Mesenchymal stem cell (in vitro differentiated cells and primary cell): Measurements from ENCODE around the gene KIF9.
"Not testable (repeated sequence)": the region's sequence is repeated elsewhere in the genome, so short reads cannot be mapped to it uniquely, and the experiment has no call there.

Experiments used
- DNase-seq: peaks from one replicate; pipeline ENCODE4 v3.0.0-alpha.2; 2013
- H2AFZ ChIP-seq: one replicate; pipeline ENCODE4 v1.6.1; 2013; ENCODE audit warnings: low read depth, mild to moderate bottlenecking, control low read depth, inconsistent platforms, low read length, moderate library complexity
- H2AK5ac ChIP-seq: 2 replicates; pipeline ENCODE4 v1.6.1; 2013; ENCODE audit warnings: low read length, moderate library complexity, mild to moderate bottlenecking, inconsistent platforms; ENCODE audit not compliant: severe bottlenecking
- H2BK120ac ChIP-seq: one replicate; pipeline ENCODE4 v1.6.1; 2013; ENCODE audit warnings: low read depth, mild to moderate bottlenecking, inconsistent platforms, low read length, moderate library complexity
- H2BK12ac ChIP-seq, 2 experiments: one replicate each; pipeline ENCODE4 v1.6.1; 2013; ENCODE audit warnings: inconsistent platforms in 2 of 2, low read length in 2 of 2, mild to moderate bottlenecking in 2 of 2, moderate library complexity in 2 of 2, control low read depth in 1 of 2
- H2BK15ac ChIP-seq: one replicate; pipeline ENCODE4 v1.6.1; 2013; ENCODE audit warnings: mild to moderate bottlenecking, low read depth, inconsistent platforms; ENCODE audit not compliant: poor library complexity, severe bottlenecking
- H2BK5ac ChIP-seq: 2 replicates; pipeline ENCODE4 v1.6.1; 2013; ENCODE audit warnings: low read depth, mild to moderate bottlenecking, low read length, control low read depth, inconsistent platforms; ENCODE audit not compliant: poor library complexity, severe bottlenecking
- H3K14ac ChIP-seq, 2 experiments: one replicate each; pipeline ENCODE4 v1.6.1; 2013; ENCODE audit warnings: inconsistent platforms in 2 of 2, low read length in 2 of 2, control low read depth in 1 of 2, mild to moderate bottlenecking in 1 of 2, moderate library complexity in 1 of 2
- H3K18ac ChIP-seq, 2 experiments: one replicate each; pipeline ENCODE4 v1.6.1; 2013; ENCODE audit warnings: inconsistent platforms in 2 of 2, low read length in 2 of 2, control low read depth in 1 of 2, low read depth in 1 of 2, mild to moderate bottlenecking in 1 of 2
- H3K23ac ChIP-seq, 2 experiments: one replicate each; pipeline ENCODE4 v1.6.1; 2013; ENCODE audit warnings: inconsistent platforms in 2 of 2, low read length in 2 of 2, mild to moderate bottlenecking in 2 of 2, moderate library complexity in 2 of 2, control low read depth in 1 of 2
- H3K27ac ChIP-seq: 2 replicates; pipeline ENCODE4 v1.5.1; 2013; ENCODE audit warnings: mild to moderate bottlenecking, moderate library complexity, low read length, control low read depth, inconsistent platforms; ENCODE audit not compliant: poor library complexity, severe bottlenecking
- H3K27me3 ChIP-seq, 2 experiments: 2 replicates each; pipeline versions ENCODE4 v1.6.1 to v1.7.0; 2013; ENCODE audit warnings: low read length in 2 of 2, mild to moderate bottlenecking in 2 of 2, moderate library complexity in 2 of 2, control low read depth in 1 of 2, inconsistent platforms in 1 of 2; ENCODE audit not compliant: control insufficient read depth in 1 of 2, insufficient read depth in 1 of 2
- H3K36me3 ChIP-seq, 2 experiments: 2 replicates each; pipeline versions ENCODE4 v1.6.1 to v1.7.0; 2013; ENCODE audit warnings: low read length in 2 of 2, control low read depth in 1 of 2, inconsistent platforms in 1 of 2, low read depth in 1 of 2, mild to moderate bottlenecking in 1 of 2; ENCODE audit not compliant: insufficient read depth in 2 of 2, control insufficient read depth in 1 of 2
- H3K4ac ChIP-seq, 2 experiments: one replicate each; pipeline ENCODE4 v1.6.1; 2013; ENCODE audit warnings: inconsistent platforms in 2 of 2, low read length in 2 of 2, mild to moderate bottlenecking in 2 of 2, moderate library complexity in 2 of 2, control low read depth in 1 of 2, low read depth in 1 of 2
- H3K4me1 ChIP-seq: 2 replicates; pipeline ENCODE4 v1.6.1; 2013; ENCODE audit warnings: low read depth, low read length, control low read depth; ENCODE audit not compliant: control insufficient read depth, insufficient read depth
- H3K4me2 ChIP-seq: 2 replicates; pipeline ENCODE4 v1.6.1; 2013; ENCODE audit warnings: low read length, mild to moderate bottlenecking, inconsistent platforms; ENCODE audit not compliant: poor library complexity, severe bottlenecking
- H3K4me3 ChIP-seq, 2 experiments: 2 replicates each; pipeline versions ENCODE4 v1.5.1 to v1.7.0; 2013; ENCODE audit warnings: low read length in 2 of 2, mild to moderate bottlenecking in 2 of 2, control low read depth in 1 of 2, low read depth in 1 of 2; ENCODE audit not compliant: insufficient read depth in 1 of 2
- H3K79me1 ChIP-seq: replicated peaks from 2 replicates; pipeline ENCODE4 v1.6.1; 2013; ENCODE audit warnings: mild to moderate bottlenecking, control low read depth, low read length, inconsistent platforms; ENCODE audit not compliant: poor library complexity, severe bottlenecking
- H3K9ac ChIP-seq: 2 replicates; pipeline ENCODE4 v1.7.0; 2013; ENCODE audit warnings: mild to moderate bottlenecking, low read length, moderate library complexity
- H3K9me3 ChIP-seq: 2 replicates; pipeline ENCODE4 v1.7.0; 2013; ENCODE audit warnings: mild to moderate bottlenecking, low read length; ENCODE audit not compliant: control insufficient read depth
- H4K8ac ChIP-seq: one replicate; pipeline ENCODE4 v1.6.1; 2013; ENCODE audit warnings: inconsistent platforms, mild to moderate bottlenecking, low read length, moderate library complexity
- H4K91ac ChIP-seq: one replicate; pipeline ENCODE4 v1.6.1; 2013; ENCODE audit warnings: mild to moderate bottlenecking, low read length, inconsistent platforms
- WGBS: methylation state at CpG from one replicate; pipeline ENCODE4 v1.1.7; 2013; ENCODE audit warnings: mixed read lengths; 5-methylcytosine and 5-hydroxymethylcytosine counted together

The KIF9 gene

DNA sequence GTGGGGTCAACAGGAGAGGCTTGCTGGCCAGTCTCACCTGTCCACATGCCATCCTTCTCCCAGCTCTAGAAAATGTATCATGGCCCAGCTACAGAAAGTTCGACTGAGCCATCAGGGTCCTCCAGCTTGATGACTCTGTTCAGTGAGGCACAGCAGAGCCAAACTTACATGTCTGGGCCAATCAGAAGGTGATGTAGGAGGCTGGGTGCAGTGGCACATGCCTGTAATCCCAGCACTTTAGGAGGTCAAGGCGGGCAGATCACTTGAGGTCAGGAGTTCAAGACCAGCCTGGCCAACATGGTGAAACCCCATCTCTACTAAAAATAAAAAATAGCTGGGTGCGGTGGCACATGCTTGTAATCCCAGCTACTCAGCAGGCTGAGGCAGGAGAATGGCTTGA, 31.5 kb downstream of the KIF9 start:
- H3K9me3 ChIP-seq, H3K27ac ChIP-seq, H3K4ac ChIP-seq, H3K9ac ChIP-seq, DNase-seq, H3K79me1 ChIP-seq, H3K4me2 ChIP-seq, H3K23ac ChIP-seq, H2AFZ ChIP-seq, H3K27me3 ChIP-seq, H4K91ac ChIP-seq, H2BK5ac ChIP-seq, H3K36me3 ChIP-seq, H3K18ac ChIP-seq, H4K8ac ChIP-seq, H2BK12ac ChIP-seq, H3K4me1 ChIP-seq, H3K14ac ChIP-seq, H3K4me3 ChIP-seq, H2BK15ac ChIP-seq, H2AK5ac ChIP-seq, H2BK120ac ChIP-seq: not testable (repeated sequence)
- WGBS, result 84% methylated on average over 3 of the region's 3 CpGs

- Histone ChIP-seq H3K4ac (no peak overlapping the region), H3K27ac (no peak overlapping the region), H3K9ac (no peak overlapping the region), H2BK5ac (no peak overlapping the region), H4K91ac (no peak overlapping the region), H3K4me3 (no peak overlapping the region), H3K14ac (no peak overlapping the region), H3K23ac (no peak overlapping the region), H2BK15ac (no peak overlapping the region), H3K9me3 (no peaks in the 10 kb centered on the region), H3K79me1 (no peaks in the 10 kb centered on the region), H2AFZ (no peak overlapping the region), H3K4me2 (no peak overlapping the region), H3K27me3 (peaks cover 0 to 5% of the 10 kb centered on the region in 2 experiments), H3K36me3 (no peaks in the 10 kb centered on the region), H3K4me1 (no peaks in the 10 kb centered on the region), H4K8ac (no peak overlapping the region), H2AK5ac (no peak overlapping the region), H2BK12ac (no peak overlapping the region), H2BK120ac (no peak overlapping the region), H3K18ac (no peak overlapping the region)
- peak; percentile 40 for DNase-seq
- 85% methylated on average over 6 of the region's 7 CpGs for WGBS
Measured at GRCh38 chr3:47250309-47251060, 32.1 kb downstream of the KIF9 start.

DNA sequence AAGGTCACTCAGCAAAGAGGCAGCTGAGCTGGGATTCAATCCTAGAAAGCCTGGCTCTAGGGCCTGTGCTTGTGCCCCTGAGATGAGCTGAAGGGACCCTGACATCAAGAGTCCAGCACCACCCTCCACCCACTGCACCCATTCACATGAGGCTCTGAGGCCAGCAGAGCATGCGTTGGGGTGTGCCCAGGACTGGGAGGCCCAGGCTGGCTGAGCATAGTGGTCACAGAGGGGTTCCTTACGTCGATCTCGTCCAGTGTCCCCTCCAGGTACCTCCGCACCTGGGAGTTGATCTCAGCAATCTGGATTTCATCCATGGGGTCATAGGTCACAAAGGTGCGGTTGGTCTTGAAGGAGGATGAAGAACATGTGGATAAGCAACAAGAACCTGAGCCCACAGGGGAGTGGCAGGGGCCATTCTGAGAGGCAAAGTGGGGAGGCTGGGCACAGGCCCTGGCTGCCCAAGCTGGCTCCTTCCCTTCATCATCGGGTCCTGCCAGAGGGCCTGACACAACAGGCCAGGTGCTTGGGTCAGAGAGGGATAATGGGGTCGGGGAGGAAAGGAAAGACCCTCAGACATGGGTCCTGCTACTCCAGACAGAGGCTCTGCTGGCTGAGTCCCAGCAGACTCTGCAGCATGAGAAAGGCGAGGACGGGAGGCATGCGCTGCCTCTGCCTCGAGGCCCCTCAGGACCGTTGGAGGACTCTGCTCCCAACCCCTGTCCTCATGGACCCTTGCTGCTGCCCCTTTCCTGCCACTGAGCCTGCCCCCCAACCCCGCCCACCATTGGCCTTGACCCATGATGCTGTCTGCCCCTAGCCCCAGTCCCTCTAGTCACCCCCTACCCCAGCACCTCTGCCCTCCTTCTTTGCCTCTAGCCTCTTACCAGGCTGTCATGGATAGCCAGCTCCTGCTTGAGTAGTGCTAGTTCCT, 35.2 kb downstream of the KIF9 start:
- Histone ChIP-seq H2BK12ac (no peak overlapping the region), H4K8ac (no peak overlapping the region), H3K18ac (no peak overlapping the region), H3K79me1 (no peaks in the 10 kb centered on the region), H3K27ac (no peak overlapping the region), H3K23ac (no peak overlapping the region), H3K4ac (no peak overlapping the region), H3K9ac (no peak overlapping the region), H3K4me2 (no peak overlapping the region), H2BK15ac (no peak overlapping the region), H3K27me3 (peaks cover 0 to 5% of the 10 kb centered on the region in 2 experiments), H3K4me1 (no peaks in the 10 kb centered on the region), H3K36me3 (no peaks in the 10 kb centered on the region), H2AFZ (no peak overlapping the region), H2AK5ac (no peak overlapping the region), H3K4me3 (no peak overlapping the region), H3K14ac (no peak overlapping the region), H2BK5ac (no peak overlapping the region), H4K91ac (no peak overlapping the region), H3K9me3 (no peaks in the 10 kb centered on the region), H2BK120ac (no peak overlapping the region)
- WGBS, result 88% methylated on average over 13 of the region's 14 CpGs
- no peak for DNase-seq

- Histone ChIP-seq H3K4me3 (no peak overlapping the region), H4K91ac (no peak overlapping the region), H3K23ac (no peak overlapping the region), H3K14ac (no peak overlapping the region), H3K9ac (no peak overlapping the region), H3K4me2 (no peak overlapping the region), H3K27ac (no peak overlapping the region), H2BK120ac (no peak overlapping the region), H2BK15ac (no peak overlapping the region), H2AFZ (no peak overlapping the region), H4K8ac (no peak overlapping the region), H2BK12ac (no peak overlapping the region), H2AK5ac (no peak overlapping the region), H3K4me1 (peaks cover 2% of the 10 kb centered on the region), H2BK5ac (no peak overlapping the region), H3K18ac (no peak overlapping the region), H3K79me1 (no peaks in the 10 kb centered on the region), H3K36me3 (peaks cover 0 to 4% of the 10 kb centered on the region in 2 experiments), H3K9me3 (no peaks in the 10 kb centered on the region), H3K4ac (no peak overlapping the region), H3K27me3 (peaks cover 0 to 5% of the 10 kb centered on the region in 2 experiments)
- WGBS, result 97% methylated on average over 2 of the region's 2 CpGs
- DNase-seq, result no peak
Measured at GRCh38 chr3:47245271-47245670, 37.3 kb downstream of the KIF9 start.
